ENCODE results near the gene DYNC1H1. TPM values are rescaled to one million over a fixed set of nuclear protein-coding genes. Genes with fewer than 3 reads are reported as not detected.

The DYNC1H1 gene
- total RNA-seq, 1 donor from 2014 or later, result 255 TPM

DNA sequence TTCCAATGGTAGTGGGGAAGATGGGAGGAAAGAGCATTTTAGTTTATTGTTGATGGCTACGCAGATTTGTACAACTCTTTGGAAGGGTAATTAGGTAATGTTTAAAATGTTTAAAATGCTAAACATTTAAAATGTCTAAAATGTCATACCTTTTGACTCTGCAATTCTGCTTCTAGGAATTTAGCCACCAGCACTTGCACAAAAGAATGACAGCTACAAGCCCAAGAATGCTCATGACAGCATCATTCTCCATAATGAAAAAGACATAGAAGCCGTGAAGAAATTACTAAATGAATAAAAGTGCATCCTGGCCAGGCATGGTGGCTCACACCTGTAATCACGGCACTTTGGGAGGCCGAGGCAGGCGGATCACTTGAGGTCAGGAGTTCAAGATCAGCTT, 19.9 kb upstream of the DYNC1H1 start:
- DNase-seq (ENCODE audit: low read depth in 2 of 2), result no peak

DNA sequence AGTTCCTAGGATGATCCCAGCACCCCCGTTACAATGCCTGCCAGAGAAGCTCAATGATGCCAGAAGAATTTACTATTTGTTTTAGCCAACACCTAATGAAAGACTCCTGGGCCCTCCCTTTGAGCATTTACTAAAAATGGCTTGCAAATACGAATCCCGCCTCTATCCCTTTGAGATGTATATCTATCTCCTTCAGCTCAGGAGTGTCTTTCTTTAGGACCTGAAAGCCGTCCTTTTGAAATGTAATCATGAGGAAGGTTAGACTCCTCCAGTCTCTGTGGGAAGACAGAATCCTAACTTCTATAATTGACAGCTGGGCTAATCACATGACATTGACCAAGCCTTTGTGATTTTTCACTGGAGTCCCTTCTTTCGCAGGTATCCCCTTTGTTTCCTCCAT, 19.2 kb upstream of the DYNC1H1 start:
- no peak for DNase-seq (ENCODE audit: low read depth in 2 of 2)

DNA sequence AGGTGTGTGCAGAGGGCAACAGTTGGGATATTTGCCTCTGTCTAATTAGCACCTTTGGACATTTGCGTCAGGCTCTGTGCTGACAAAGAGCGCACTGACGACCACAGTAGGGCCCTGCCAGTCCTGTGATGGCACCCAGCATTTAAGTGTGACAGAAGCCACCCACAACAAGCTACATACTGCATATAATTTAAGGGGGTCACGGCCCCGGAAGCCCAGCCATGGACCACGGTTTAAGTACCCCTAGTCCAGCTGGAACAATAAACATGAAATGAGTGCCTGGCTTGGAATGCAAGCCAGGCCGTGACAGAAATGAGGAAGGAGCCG, 16.8 kb upstream of the DYNC1H1 start:
- DNase-seq (ENCODE audit: low read depth in 2 of 2), result no peak

DNA sequence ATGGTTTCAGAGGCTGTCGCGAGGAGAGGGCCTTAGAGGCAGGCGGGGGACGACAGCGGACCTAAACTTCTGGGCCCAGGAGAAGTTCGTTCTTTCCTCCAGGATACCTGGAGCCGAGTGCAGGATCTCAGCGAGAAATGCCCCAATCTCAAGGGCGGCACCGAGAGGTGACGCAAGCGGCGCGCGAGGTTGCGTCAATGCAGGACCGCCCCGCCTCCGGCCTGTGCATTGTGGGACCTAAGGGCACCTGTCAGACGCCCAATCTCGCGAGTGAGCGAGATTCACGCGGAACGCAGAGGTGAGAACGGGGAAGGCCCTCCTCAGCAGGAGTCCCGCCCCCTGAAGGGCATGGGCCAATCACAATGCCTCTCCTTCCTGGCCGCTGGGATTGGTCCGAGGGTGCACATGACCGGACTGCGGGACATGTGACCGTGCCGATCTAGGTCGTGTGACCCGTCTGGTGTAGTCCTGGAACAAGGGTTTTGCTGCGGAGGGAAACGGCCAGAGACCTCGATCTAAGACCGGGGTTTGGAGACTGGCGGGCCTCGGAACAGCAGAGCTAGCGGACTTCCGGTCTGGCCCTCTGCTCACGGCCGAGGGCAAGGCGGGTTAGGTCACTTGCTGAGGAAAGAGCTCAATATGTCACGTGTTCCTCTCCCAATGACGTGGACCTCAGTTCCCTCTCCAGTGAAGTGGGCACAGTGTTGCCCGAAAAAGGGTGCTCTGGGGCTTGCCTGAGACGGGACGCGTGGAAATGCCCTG, 16.3 kb upstream of the DYNC1H1 start:
- DNase-seq (ENCODE audit: low read depth in 2 of 2), result peak; percentile 100

DNA sequence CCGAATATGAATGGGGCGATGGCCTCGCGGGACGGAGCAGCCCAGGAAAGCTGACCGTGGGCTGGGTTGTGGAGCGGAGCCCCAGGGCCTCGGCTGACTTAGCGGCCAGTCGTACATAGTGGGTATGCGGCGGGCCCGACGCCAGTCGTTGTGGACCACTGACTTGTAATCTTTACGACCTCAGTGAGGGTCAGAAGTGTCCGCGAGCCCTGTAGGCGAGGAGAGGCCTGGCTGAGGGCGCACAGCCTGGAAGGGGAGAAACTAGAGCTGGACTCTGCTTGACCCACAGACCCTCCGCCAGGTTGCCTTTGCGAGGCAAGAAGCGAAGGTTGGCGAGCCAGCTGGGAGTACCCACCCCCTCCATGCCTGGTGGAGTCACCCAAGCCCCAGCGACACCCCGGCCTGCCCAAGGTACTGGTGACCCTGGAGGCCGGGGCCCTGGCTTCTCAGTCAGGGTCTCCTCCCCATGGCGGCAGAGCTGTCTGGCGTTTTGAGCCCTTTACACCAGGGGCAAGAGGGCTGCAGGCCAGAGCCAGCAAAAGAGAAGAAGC, 15.6 kb upstream of the DYNC1H1 start:
- DNase-seq (ENCODE audit: low read depth in 2 of 2), result no peak

DNA sequence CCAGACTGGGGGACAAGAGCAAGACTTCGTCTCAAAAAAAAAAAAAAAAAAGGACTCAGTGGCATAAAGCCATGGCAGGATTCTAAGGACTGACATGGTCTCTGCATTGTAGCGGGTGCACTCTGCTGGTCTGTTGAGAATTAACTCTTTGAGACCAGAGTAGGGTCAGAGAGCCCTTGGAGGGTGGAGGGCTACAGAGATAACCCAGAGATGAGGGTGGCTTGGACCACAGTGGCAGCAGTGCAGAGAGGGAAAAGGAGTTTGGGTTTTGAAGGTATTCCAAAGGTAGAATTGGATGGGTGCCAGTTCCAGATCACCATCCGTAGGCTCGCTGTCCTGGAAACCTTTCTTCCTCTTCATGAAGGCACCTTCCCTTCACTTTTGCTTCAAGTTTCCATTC, 14.3 kb upstream of the DYNC1H1 start:
- DNase-seq (ENCODE audit: low read depth in 2 of 2), result no peak

DNA sequence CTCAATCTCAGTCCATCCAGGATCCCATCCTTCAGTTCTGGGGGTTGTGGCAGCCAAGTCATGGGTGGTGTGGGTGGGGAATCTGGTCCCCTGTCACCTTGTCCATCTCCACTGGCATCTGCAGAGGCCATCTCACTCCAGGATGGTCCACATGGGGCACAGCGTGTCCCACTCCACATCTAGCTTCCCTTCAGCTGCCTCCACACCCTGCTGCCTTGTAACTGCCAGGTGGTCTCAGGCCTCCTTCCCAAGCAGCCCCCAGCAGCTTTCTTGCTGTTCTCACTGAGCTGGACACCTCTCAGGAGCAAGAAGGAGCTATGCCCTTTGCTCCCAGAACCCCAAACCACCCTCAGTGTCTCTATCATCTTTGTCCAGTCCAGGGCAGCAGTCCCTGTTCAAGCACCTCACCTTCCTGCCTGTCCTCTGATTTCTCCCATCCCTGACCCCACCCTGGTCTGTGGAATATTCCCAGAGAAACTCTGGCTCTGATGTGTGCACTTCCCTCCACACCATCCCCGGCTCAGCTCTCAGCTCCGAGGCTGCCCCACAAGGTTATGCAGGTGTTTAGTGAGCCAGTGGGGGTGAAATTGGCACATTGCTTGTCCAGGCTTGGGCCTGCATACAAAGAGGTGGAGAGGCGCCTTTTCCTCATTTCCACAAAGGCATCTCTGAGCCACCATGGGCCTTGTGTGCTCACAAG, 13.7 kb upstream of the DYNC1H1 start:
- DNase-seq (ENCODE audit: low read depth in 2 of 2), result no peak

DNA sequence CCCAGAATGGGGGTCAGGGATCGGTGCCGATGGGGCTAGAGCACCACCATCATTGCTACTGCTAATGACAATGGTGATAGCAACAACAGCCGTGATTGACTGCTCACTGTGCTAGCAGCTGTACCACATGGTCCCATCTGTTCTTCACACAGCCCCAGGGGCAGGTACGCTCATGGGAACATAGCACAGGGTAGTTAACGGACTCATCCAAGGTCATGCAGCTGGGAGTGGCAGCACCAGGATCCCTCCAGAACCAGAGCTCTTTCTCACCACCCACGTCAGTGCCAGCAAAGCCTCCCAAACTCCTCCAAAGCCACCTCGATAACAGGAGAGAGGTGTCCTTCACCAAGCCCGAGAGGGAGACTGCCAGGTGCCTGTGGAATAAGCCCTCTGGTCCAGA, 11.2 kb upstream of the DYNC1H1 start:
- no peak for DNase-seq (ENCODE audit: low read depth in 2 of 2)

DNA sequence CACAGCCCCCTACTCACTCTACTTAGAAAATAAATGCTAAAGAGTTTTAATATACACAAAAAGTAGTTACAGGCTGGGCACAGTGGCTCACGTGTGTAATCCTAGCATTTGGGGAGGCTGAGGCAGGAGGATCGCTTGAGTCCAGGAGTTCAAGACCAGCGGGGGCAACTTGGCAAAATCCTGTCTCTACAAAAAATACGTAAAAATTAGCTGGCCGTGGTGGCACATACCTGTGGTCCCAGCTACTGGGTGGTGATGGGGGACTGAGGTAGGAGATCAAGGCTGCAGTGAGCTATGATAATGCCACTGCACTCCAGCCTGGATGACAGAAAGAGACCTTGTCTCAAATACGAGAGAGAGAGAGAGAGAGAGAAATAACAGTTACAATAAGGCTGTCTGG, 9.9 kb upstream of the DYNC1H1 start:
- no peak for DNase-seq (ENCODE audit: low read depth in 2 of 2)

DNA sequence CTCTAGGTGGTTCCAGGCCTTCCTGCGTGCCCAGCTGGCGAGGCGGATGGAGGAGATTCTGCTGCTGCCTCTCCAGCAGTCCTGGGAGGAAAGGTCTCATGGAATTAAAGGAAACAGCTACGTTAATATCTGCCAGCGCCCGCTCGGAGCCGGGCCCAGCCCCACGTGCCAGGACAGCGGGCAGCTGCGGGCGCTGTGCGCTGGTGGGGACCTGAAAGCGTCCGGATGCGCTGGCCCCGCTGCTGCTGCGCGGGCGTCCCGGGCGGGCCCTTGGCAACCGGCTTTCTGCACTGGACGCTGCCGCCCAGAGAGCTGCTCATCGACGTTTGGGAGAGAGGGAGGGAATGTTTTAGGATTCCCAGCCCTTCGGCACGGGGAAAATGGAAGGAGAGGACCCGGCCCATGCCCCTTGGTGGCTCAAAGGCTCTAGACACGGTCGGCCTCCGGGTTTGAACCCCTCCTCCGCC, 8.6 kb upstream of the DYNC1H1 start:
- DNase-seq (ENCODE audit: low read depth in 2 of 2), result no peak

DNA sequence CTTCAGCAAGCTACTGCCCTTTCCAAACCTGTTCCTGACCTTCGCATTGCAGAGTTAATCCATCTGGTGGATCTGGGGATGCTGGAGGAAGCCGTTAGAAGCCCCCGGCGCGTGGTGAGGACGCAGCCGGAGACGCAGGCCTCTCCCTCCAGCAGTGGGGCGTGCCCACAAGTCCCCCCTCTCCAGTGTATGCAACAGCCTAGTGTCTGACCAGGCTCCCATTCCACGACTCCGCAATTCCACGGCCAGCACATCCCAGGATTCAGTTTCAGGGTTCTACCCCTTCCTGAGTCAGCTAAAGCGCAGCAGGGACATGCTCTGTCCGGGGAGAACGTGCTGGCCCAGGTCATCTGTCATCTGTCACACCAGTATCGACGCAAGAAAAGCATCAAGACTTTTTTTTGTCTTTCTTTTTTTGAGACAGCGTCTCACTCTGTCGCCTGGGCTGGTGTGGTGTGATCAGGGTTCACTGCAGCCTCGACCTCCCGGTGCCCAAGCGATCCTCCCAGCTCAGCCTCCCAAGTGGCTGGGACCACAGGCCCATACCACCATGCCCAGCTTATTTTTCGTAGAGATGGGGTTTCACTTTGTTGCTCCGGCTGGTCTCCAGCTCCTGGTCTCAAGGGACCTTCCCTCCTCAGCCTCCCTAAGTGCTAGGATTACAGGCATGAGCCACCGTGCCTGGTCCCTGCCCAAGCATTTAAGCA, 8.0 kb upstream of the DYNC1H1 start:
- no peak for DNase-seq (ENCODE audit: low read depth in 2 of 2)

DNA sequence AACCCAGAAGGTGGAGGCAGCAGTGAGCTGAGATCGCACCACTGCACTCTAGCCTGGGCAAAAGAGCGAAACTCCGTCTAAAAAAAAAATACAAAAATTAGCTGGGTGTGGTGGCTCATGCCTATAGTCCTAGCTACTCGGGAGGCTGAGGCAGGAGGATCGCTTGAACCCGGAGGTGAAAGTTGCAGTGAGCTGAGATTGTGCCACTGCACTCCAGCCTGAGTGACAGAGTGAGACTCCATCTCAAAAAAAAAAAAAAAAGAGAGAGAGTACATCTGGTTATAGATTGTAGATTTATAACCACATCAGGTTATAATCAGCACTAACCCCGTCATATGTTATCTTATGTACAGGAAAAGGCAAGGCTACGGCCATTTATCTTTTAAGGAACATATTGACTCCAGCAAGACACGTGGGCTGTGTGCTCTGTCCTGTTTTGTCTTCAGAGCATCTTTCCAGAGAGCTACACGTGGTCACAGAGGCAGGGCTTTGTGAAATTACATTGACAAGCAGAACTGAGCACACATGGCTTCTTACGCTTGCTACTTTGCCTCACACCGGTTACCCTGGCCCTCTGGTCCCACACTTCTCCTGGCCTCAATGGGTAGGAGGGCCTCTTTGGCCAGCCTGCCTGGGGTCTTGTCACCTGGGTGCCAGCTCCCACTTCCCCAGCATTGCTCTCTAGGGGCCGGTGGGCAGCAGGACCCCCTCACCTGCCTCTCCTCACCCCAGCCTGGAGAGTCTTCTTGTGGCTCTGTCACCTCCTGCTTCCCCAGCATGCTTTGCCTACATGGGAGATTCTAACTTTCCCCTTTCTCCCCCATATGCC, 6.8 kb upstream of the DYNC1H1 start:
- DNase-seq (ENCODE audit: low read depth in 2 of 2), result no peak

DNA sequence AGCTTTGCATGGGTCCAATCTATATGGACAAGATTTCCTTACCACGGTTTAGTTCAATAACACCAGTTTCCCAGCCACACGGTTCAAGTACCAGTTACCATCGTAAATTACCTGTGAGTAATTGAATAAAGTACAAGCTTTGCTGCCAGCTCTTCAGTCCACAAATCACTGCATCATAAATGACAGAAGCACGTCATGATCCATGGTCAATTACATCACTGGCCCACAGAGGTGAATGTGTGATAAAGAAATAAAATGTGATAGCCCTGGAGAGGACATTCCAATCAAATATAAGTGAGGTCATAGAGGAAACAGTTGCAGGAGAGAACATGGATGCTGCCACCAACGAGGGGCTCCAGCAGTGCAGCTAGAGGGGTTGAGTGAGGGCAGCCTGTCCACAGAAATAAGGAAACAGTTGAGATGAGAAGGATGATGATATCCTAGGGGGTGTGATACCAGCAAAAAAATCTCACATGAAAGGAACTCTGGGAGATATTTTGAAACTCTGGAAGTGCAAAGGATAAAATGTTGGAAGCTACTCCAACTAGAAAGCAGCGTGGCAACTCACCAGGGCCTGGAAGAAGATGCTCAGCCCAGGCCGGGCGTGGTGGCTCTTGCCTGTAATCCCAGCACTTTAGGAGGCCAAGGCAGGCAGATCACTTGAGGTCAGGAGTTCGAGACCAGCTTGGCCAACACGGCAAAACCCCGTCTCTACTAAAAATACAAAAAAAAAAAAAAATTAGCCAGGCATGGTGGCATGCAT, 5.8 kb upstream of the DYNC1H1 start:
- no peak for DNase-seq (ENCODE audit: low read depth in 2 of 2)

DNA sequence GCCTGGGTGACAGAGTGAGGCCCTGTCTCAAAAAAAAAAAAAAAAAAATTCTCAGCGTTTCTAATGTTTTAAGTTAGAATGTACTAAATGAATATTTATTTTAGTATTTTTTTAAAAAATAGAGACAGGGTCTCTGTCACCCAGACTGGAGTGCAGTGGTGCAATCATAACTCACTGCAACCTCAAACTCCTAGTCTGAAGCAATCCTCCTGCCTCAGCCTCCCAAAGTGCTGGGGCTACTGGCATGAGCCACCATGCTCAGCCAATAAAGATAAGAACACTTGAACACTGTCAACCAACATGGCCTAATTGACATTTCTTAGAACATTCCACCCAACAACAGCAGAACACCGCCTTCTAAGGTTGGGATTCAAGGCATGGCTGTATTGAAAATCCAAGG, 5.1 kb upstream of the DYNC1H1 start:
- no peak for DNase-seq (ENCODE audit: low read depth in 2 of 2)

DNA sequence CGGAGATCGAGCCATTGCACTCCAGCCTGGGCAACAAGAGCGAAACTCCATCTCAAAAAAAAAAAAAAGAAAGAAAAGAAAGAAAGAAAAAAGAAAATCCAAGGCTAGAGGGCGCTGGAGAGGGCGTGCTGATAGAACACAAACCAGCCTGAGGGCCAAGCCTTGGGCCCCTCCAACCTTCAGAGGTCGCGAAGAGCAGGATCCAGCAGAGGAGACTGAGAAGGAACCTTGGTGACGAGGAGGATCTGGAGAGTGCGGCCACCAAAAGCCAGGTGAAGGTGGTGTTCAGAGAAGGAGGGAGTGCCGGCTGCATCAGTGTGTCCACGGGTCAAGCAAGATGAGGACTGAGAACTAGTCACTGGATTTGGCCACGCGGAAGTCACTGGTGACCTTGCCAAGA, 4.1 kb upstream of the DYNC1H1 start:
- peak; percentile 32 to 38 for DNase-seq (ENCODE audit: low read depth in 2 of 2)

DNA sequence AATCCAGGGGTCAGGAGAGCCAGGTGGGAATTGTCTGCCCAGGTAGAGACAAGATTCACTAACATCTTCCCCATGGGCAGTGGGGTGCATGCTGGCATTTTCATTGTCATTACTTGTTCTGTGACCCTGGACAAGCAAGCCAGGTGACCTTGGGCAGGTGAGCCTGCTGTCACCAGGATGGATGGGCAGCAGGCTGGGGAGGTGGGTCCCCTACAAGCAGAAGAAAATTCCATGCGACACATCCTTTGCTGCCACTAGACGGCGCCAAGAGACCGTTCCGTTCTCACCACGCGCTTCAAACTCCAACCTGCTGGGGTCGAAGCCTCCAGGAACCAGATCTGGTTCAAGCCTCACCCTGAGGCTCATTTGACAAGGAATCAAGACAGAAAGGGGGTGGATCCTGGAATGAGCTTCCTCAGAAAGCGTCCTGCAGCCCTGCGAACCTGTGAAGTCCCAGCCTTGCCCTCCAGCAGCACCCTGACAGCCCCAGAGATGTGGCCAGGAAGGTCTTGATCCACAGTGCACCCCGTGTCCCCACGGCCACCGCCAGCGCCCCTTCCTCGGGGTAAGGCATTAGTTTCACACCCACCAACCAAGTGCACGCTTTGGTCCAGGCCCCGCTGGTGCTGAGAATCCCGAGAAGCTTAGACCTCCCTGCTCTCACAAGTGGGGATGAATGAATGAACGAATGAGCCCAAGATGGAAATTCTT, 3.2 kb upstream of the DYNC1H1 start:
- peak; percentile 84 to 89 for DNase-seq (ENCODE audit: low read depth in 2 of 2)

DNA sequence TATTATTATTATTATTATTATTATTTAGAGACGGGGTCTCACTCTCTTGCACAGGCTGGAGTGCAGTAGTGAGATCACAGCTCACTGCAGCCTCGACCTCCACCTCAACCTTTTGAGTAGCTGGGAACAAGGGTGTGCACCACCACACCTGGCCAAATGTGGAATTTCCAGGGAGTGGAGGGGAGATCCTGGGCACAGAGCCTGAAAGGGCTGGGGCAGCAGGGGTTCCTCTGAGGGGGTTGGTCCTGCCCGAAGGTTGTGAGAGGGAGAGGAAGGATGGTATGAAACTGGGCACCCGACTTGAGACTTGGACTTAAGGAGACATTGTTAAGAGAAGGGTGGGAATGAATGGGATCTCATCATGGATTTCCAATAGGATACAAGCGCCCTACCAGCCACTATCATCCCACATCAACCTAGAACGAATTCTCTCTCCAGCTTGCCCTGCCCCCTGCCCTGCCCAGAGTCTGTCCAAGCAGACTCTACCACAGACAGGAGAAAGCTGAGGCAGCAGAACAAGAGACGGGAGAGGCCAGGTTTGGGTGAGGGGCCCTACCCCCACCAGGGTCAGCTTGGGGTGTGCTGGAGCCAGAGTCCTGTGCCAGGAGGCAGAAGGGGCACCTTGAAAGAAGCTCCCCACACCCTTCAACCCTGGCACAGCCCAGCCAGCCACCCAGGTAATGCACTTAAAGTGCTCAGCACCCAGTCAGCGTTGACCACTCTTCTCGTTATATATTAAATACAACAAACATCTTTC, 2.4 kb upstream of the DYNC1H1 start:
- DNase-seq (ENCODE audit: low read depth in 2 of 2), result no peak

DNA sequence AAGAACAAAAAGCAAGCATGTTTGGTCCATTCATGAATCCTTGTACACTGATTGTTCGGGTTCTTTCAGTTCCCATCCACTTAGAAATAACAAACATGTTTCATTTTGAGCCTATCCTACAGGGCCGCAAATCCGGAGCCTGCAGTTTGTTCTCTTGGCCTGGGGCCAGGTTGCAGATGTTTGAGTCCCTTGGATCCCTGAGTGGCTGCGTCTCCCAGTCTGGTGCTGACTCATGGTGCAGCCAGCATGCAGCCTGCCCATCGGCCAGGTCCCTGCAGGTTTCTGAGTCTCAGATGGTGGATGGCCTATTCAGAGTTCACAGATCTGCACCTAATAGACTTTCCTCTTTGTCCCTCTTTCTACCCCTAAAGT, 1.9 kb upstream of the DYNC1H1 start:
- peak; percentile 56 to 88 for DNase-seq (ENCODE audit: low read depth in 2 of 2)

DNA sequence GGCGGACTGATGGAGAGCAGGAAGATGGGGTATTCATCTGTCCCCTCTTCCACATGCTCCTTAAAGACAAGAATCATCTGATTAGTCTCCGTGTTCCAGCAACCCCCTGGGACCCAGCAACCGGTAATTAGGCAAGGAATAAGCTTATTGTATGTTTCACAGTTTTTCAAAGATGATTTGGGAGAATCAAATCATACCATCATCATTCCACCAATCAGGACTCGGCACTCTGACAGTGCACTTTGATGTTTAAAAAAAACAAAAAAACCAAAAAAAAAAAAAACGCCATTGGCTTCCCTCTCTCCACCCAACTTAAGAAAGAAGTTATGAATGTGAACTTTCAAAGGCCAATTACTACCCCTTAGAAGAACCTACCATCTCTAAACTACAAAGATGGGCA, 1.3 kb upstream of the DYNC1H1 start:
- no peak for DNase-seq (ENCODE audit: low read depth in 2 of 2)

All from lung microvascular endothelial cell (primary cell).